Fibroblast of pulmonary artery (primary cell): ENCODE results near the gene SOX9.

Source experiments
- DNase-seq: peaks from one replicate; pipeline ENCODE4 v3.0.0-alpha.2; 2010; ENCODE audit warnings: low read depth
- H3K4me3 ChIP-seq: replicated peaks from 2 replicates; pipeline ENCODE4 v1.5.1; 2011; ENCODE audit warnings: low read depth, mild to moderate bottlenecking, control low read depth, low read length, moderate library complexity
- CTCF ChIP-seq: IDR thresholded peaks from 2 replicates; pipeline ENCODE4 v1.5.1; 2011; ENCODE audit warnings: mild to moderate bottlenecking, control low read depth, low read length, inconsistent platforms; ENCODE audit errors: missing control alignments

The SOX9 gene

DNA sequence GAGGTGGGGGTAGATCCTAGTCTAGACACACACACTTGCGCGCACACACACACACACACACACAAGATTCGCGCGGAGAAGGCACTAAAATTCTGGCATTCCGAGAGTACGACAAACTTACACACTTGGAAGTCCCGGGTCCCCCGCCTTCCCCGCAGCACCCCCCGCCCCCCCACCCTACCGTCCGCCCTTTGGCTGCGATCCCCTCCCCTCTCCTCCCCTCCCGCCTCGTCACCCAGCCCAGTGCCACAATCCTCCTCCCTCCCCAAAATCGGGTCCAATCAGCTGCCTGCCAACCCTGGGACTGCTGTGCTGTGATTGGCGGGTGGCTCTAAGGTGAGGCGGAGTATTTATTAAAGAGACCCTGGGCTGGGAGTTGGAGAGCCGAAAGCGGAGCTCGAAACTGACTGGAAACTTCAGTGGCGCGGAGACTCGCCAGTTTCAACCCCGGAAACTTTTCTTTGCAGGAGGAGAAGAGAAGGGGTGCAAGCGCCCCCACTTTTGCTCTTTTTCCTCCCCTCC, at the start of gene SOX9:
Gene SOX9 (plus strand): TSS at position 379 of the 522 bp plus-strand sequence. CDS start 372 bp downstream, outside the sequence.
- H3K4me3 ChIP-seq = peak within 1 kb of the TSS; percentile 93
- no peak for TF ChIP-seq CTCF

GRCh38 chr17:72071330-72071729, 49.5 kb upstream of the SOX9 start:
- DNase-seq = no peak
- no peak for TF ChIP-seq CTCF
- no peak overlapping the region for H3K4me3 ChIP-seq

More for the DNA sequence above, at the start of gene SOX9:
- DNase-seq = peak; percentile 97

DNA sequence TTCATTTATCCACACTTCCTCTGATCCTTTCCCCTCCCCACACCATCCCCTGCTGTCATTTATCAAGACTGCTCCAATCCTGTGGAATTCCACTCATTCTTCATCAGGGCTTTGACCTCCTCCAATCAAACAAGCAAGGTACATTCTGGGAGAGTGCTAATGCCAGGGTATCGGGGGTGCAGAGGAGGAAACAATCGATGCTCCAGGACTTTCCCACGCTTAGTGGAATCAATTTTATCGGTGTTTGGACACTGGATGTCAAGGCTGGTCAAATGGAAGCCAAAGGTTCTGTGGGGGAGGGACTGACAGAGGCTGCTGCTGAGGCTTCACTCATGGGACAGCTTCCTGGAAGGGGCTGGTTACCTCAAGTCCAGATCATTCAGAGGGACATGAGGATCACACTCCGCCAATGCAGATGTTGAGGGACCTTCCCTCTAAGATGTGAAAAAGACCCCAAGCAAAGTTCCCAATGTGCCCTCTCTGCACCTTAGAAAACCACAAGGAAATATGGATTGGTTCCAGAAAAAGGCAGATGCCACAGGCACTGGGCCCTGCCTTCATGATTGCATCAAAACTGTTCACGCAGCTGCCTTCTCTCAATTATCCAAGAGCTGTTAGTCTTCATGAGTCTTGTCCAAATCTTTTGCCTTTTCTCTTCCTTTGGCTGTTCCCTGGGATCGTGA, 44.7 kb upstream of the SOX9 start:
- TF ChIP-seq CTCF = no peak
- H3K4me3 ChIP-seq = no peak overlapping the region
- no peak for DNase-seq

DNA sequence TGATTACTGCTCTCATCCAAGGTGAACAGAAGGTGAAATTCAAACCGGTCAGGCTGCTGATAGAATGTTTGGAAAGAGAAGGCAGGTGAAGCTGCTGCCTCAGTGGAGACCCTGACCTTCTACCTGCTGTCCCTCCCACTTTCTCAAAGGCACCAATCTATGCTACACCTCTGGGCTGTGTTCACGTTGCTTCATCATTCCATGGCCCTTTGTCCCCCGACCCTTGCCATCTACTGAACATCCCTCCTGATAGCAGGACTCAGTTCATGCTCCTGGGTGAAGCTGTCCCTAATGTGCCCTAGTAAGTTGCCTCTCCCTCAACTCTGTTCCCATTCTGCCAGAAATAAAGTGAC, 44.2 kb upstream of the SOX9 start:
- no peak for DNase-seq
- TF ChIP-seq CTCF = no peak

GRCh38 chr17:72077326-72077960, 43.4 kb upstream of the SOX9 start:
- TF ChIP-seq CTCF = no peak
- H3K4me3 ChIP-seq = no peak overlapping the region
- DNase-seq = no peak

More for the DNA sequence above, 44.2 kb upstream of the SOX9 start:
- H3K4me3 ChIP-seq = no peak overlapping the region

GRCh38 chr17:72079700-72080099, 41.1 kb upstream of the SOX9 start:
- no peak for DNase-seq
- no peak overlapping the region for H3K4me3 ChIP-seq
- no peak for TF ChIP-seq CTCF

DNA sequence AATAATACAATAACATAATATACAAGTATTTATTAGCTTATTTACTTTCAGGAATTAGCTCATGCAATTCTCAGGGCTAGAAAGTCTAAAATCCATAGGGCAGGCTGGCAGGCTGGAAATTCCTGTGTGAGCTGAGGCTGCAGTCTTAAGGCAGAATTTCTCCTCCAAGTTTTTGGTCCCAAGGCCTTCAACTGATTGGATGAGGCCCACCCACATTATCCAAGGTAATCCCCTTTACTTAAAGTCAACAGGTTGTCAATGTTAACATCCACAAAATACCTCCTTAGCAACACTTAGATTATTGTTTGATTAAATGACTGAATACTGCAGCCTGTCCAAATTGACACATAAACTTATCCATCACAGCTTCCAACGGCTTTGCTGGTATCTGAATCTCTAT, 32.9 kb upstream of the SOX9 start:
- DNase-seq = no peak
- no peak overlapping the region for H3K4me3 ChIP-seq
- no peak for TF ChIP-seq CTCF
